ENCODE results near the gene PPIA.
"Not testable (repeated sequence)": the region's sequence is repeated elsewhere in the genome, so short reads cannot be mapped to it uniquely, and the experiment has no call there.

Gene PPIA

GRCh38 chr7:44827567-44827966 lies 31.1 kb downstream of the PPIA start:
- DNase-seq (ENCODE audit: low spot score), result no peak

DNA sequence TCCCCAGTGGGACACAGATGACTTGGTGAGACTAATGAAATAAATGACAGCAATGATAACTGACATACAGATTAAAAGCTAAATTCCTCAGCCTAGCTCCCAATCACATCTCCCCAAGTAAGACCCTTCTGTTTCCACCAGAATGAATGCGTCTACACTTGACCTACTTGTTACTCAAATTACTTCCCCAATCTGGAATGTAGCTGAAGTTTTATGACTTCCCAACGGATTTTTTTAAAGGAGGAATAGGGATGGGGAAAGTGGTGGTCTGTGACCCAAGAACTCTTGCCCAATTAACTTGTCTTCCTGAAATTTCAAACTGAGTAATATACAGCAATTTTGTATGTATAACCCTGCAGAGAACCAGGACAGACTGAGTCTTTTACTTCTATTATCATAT lies 42.3 kb downstream of the PPIA start:
- DNase-seq (ENCODE audit: low spot score), result no peak

- not testable (repeated sequence) for DNase-seq (ENCODE audit: low spot score)
These were observed 46.2 kb downstream of the PPIA start for GRCh38 chr7:44842675-44843074.

DNA sequence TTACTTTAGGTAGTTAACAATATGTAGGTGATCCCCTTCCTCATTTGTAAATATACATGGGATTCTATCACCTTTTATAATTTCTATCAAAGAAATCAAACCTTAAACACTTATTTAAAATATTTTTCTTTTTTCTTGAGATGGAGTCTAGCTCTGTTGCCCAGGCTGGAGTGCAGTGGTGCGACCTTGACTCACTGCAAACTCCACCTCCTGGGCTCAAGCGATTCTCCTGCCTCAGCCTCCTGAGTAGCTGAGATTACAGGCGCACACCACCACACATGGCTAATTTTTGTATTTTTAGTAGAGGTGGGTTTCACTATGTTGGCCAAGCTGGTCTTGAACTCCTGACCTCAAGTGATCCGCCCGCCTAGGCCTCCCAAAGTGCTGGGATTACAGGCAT lies 47.0 kb downstream of the PPIA start:
- DNase-seq (ENCODE audit: low spot score), result not testable (repeated sequence)

DNA sequence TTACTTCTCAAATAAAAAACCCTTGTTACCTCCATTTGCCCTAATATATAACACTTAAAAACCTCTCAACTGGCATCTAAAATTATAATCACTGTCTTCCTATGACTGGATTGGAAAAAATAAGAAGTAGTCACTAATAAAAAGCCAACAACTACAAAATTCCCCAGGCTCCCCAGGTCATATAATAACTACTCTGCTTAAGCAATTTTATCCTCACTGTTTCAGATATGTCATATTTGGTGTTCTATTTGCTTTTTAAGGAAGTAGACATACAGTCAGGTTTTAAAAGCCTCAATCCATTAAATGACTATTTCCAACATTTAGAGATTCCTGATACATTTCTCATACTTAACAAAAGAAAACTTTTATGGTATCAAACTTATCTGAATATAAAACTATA lies 49.0 kb downstream of the PPIA start:
- DNase-seq (ENCODE audit: low spot score), result no peak

GRCh38 chr7:44846390-44846789 lies 49.9 kb downstream of the PPIA start:
- DNase-seq (ENCODE audit: low spot score), result not testable (repeated sequence)

DNA sequence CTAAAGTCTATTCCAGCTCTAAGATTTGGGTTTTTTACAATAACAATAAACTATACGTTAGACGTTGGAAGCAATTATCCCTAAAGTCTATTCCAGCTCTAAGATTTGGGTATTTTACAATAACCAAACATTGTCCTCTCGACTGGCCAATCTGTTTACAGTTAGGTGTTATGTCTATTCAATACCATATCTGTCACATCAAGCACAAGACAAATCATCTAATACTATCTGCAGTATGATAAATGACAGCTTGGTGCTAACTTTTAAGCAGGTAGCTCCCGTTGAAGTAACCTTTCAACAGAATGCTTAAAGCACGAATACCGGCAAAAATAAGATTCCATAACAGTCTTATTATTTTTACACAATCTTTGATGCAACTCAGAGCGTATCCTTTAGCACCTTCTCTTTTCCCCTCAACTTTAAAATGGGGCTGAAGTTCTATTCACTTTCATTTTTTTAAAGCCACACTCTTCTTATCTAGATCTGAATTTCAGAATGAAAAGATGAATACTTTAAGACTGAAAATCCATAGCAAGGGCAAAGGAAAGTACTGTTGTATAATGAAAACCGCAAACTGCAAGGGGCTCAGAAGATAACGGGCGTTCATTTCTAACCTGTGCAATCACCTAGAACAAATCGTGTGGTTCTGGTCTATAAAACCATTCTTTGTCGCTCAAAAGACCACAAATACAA lies 50.5 kb downstream of the PPIA start:
- DNase-seq (ENCODE audit: low spot score), result no peak

- DNase-seq (ENCODE audit: low spot score), result peak; percentile 86
These were observed 51.0 kb downstream of the PPIA start for GRCh38 chr7:44847509-44847919.

- peak; percentile 100 for DNase-seq (ENCODE audit: low spot score)
These were observed 51.6 kb downstream of the PPIA start, which contains the start of gene H2AZ2 for GRCh38 chr7:44847920-44848634. Gene H2AZ2 (minus strand): TSS chr7:44848087. CDS start chr7:44847971, 116 bp downstream.

- no peak for DNase-seq (ENCODE audit: low spot score)
These were observed 52.9 kb downstream of the PPIA start for GRCh38 chr7:44849259-44849884.

DNA sequence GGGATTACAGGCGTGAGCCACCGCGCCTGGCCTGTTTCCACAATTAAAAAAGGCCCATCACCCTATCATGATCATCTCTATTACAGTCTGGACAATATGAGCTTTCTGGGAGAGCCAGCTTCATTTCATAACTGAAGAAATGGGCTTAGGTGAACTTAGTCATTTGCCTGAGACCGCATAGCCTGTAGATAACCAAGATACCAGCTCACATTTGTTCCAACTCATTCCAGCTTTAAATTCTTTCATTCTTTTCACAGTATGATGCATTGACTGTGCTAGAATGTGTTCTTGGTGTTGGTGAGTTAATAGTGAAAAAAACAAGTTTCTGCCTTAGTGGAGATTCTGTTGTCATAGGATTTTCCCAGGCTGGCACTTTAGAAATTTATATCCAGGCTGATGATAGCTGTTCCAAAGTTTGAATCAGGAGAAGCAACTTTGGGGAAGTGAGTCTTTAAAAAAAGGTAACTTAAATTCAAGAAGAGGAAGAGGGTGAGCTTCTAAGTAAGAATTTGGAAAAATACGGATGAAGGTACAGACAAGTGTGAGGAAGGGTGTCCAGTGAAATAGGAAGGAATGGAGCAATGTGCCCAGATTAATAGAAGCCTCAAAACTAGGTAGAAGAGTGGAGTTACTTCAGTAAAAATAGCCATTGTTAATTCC lies 53.5 kb downstream of the PPIA start:
- DNase-seq (ENCODE audit: low spot score), result no peak

GRCh38 chr7:44852590-44852989 lies 56.1 kb downstream of the PPIA start:
- no peak for DNase-seq (ENCODE audit: low spot score)

Measured in hematopoietic multipotent progenitor cell treated with erythropoietin and hydrocortisone succinate and interleukin-3 and kit ligand, for 15 days (in vitro differentiated cells).